ENCODE measurements around the gene PHACTR1. TPM values are rescaled to one million over a fixed set of nuclear protein-coding genes. Genes with fewer than 3 reads are reported as not detected.
"Not testable (repeated sequence)": the region's sequence is repeated elsewhere in the genome, so short reads cannot be mapped to it uniquely, and the experiment has no call there.

PHACTR1 gene
- total and polyA plus RNA-seq, 2 donors (not counting 1 experiment from before 2014, with no cell fraction given) = 0.60 to 1.2 TPM

- no peak for TF ChIP-seq EZH2 (IDR thresholded peaks at IDR 0.05; ENCODE audit: low read length, missing control alignments)
- TF ChIP-seq CTCF (conservative IDR thresholded peaks at IDR 0.05 in 1 of 2, IDR thresholded peaks at IDR 0.05 in 1 of 2; ENCODE audit: low read depth in 1 of 2, low read length in 2 of 2) = no peak
These were observed 599.3 kb downstream of the PHACTR1 start for GRCh38 chr6:13315896-13316295.

DNA sequence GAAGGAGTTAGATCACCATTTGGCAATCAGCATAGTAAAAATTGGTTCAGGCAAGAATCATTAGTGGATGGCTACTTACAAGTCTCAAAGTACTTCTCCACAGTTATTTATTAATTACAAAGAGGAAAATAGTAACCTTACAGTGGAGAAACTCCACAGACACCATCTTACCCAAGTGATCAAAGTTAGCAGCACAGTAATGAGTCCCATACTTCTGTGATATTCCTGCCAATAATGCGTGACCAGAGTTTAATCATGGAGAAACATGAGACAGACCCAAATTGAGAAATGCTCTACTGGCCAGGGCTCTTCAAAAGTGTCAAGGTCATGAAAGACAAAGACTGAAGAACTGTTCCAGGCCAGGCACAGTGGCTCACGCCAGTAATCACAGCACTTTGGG, 602.3 kb downstream of the PHACTR1 start:
- Histone ChIP-seq H3K36me3 (ENCODE audit: control insufficient read depth, insufficient read depth, low read length) (peaks cover 10% of the 10 kb centered on the region), H3K4me2 (ENCODE audit: extremely low read depth, insufficient read depth, low read length) (no peak overlapping the region), H3K27me3 (ENCODE audit: control insufficient read depth, insufficient read depth, low read length) (no peaks in the 10 kb centered on the region), H3K9me3 (ENCODE audit: control insufficient read depth, insufficient read depth, low read depth, low read length) (no peaks in the 10 kb centered on the region), H3K4me1 (ENCODE audit: control insufficient read depth, extremely low read depth, insufficient read depth, low read length) (no peaks in the 10 kb centered on the region), H3K27ac (ENCODE audit: insufficient read depth, low read length) (no peak overlapping the region), H3K9ac (ENCODE audit: insufficient read depth, low read length) (no peak overlapping the region), H2AFZ (ENCODE audit: low read length) (no peak overlapping the region), H4K20me1 (ENCODE audit: control insufficient read depth, extremely low read depth, insufficient read depth, low read length) (no peaks in the 10 kb centered on the region), H3K4me3 (replicated peaks in 1 of 4; ENCODE audit: control extremely low read depth in 1 of 4, insufficient read depth in 1 of 4, low read depth in 3 of 4, low read length in 4 of 4) (no peak overlapping the region), H3K79me2 (ENCODE audit: control insufficient read depth, insufficient read depth, low read length) (no peaks in the 10 kb centered on the region)
- no peak for DNase-seq (ENCODE audit: low read depth in 2 of 2)
- no peak for TF ChIP-seq CTCF (conservative IDR thresholded peaks at IDR 0.05 in 1 of 2, IDR thresholded peaks at IDR 0.05 in 1 of 2; ENCODE audit: low read depth in 1 of 2, low read length in 2 of 2)
- no peak for TF ChIP-seq EZH2 (IDR thresholded peaks at IDR 0.05; ENCODE audit: low read length, missing control alignments)

More at GRCh38 chr6:13315896-13316295, 599.3 kb downstream of the PHACTR1 start:
- Histone ChIP-seq H3K4me2 (ENCODE audit: extremely low read depth, insufficient read depth, low read length) (no peak overlapping the region), H3K27me3 (ENCODE audit: control insufficient read depth, insufficient read depth, low read length) (no peaks in the 10 kb centered on the region), H3K9ac (ENCODE audit: insufficient read depth, low read length) (no peak overlapping the region), H4K20me1 (ENCODE audit: control insufficient read depth, extremely low read depth, insufficient read depth, low read length) (no peaks in the 10 kb centered on the region), H3K36me3 (ENCODE audit: control insufficient read depth, insufficient read depth, low read length) (peaks cover 10% of the 10 kb centered on the region), H2AFZ (ENCODE audit: low read length) (no peak overlapping the region), H3K4me3 (replicated peaks in 1 of 4; ENCODE audit: control extremely low read depth in 1 of 4, insufficient read depth in 1 of 4, low read depth in 3 of 4, low read length in 4 of 4) (no peak overlapping the region), H3K27ac (ENCODE audit: insufficient read depth, low read length) (no peak overlapping the region), H3K4me1 (ENCODE audit: control insufficient read depth, extremely low read depth, insufficient read depth, low read length) (no peaks in the 10 kb centered on the region), H3K79me2 (ENCODE audit: control insufficient read depth, insufficient read depth, low read length) (no peaks in the 10 kb centered on the region), H3K9me3 (ENCODE audit: control insufficient read depth, insufficient read depth, low read depth, low read length) (no peaks in the 10 kb centered on the region)
- DNase-seq (ENCODE audit: low read depth in 2 of 2) = no peak

- TF ChIP-seq EZH2 (IDR thresholded peaks at IDR 0.05; ENCODE audit: low read length, missing control alignments) (no peak), CTCF (conservative IDR thresholded peaks at IDR 0.05 in 1 of 2, IDR thresholded peaks at IDR 0.05 in 1 of 2; ENCODE audit: low read depth in 1 of 2, low read length in 2 of 2) (no peak)
These were observed 603.5 kb downstream of the PHACTR1 start for GRCh38 chr6:13319891-13320564.

DNA sequence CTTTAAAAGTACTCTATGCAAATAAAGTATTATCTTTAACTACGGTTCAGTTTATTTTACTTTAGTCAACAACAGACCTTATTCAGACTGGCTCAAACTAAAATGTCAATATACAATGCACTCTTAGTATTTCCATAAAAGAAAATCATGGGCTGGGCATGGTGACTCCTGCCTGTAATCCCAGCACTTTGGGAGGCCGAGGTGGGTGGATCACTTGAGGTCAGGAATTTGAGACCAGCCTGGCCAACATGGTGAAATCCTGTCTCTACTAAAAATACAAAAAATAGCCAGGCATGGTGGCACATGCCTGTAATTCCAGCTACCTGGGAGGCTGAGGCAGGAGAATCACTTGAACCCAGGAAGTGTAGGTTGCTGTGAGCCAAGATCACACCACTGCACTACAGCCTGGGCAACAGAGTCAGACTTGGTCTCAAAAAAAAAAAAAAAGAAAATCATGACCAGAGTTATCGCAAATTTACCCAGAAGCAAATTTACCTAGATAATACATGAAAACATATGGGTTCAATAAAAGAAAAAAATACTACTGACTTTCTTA, 609.5 kb downstream of the PHACTR1 start:
- H3K9me3 ChIP-seq (ENCODE audit: control insufficient read depth, insufficient read depth, low read depth, low read length); H3K4me1 ChIP-seq (ENCODE audit: control insufficient read depth, extremely low read depth, insufficient read depth, low read length); H3K79me2 ChIP-seq (ENCODE audit: control insufficient read depth, insufficient read depth, low read length); H3K36me3 ChIP-seq (ENCODE audit: control insufficient read depth, insufficient read depth, low read length); H3K9ac ChIP-seq (ENCODE audit: insufficient read depth, low read length); H3K27ac ChIP-seq (ENCODE audit: insufficient read depth, low read length); H2AFZ ChIP-seq (ENCODE audit: low read length); DNase-seq (ENCODE audit: low read depth in 2 of 2); H4K20me1 ChIP-seq (ENCODE audit: control insufficient read depth, extremely low read depth, insufficient read depth, low read length); H3K4me2 ChIP-seq (ENCODE audit: extremely low read depth, insufficient read depth, low read length); H3K27me3 ChIP-seq (ENCODE audit: control insufficient read depth, insufficient read depth, low read length); H3K4me3 ChIP-seq (replicated peaks in 1 of 4; ENCODE audit: control extremely low read depth in 1 of 4, insufficient read depth in 1 of 4, low read depth in 3 of 4, low read length in 4 of 4): not testable (repeated sequence)

More at GRCh38 chr6:13319891-13320564, 603.5 kb downstream of the PHACTR1 start:
- Histone ChIP-seq H3K4me1 (ENCODE audit: control insufficient read depth, extremely low read depth, insufficient read depth, low read length) (no peaks in the 10 kb centered on the region), H3K27me3 (ENCODE audit: control insufficient read depth, insufficient read depth, low read length) (no peaks in the 10 kb centered on the region), H3K9me3 (ENCODE audit: control insufficient read depth, insufficient read depth, low read depth, low read length) (no peaks in the 10 kb centered on the region), H3K79me2 (ENCODE audit: control insufficient read depth, insufficient read depth, low read length) (no peaks in the 10 kb centered on the region), H3K9ac (ENCODE audit: insufficient read depth, low read length) (no peak overlapping the region), H3K36me3 (ENCODE audit: control insufficient read depth, insufficient read depth, low read length) (peaks cover 10% of the 10 kb centered on the region), H2AFZ (ENCODE audit: low read length) (no peak overlapping the region), H3K4me3 (replicated peaks in 1 of 4; ENCODE audit: control extremely low read depth in 1 of 4, insufficient read depth in 1 of 4, low read depth in 3 of 4, low read length in 4 of 4) (no peak overlapping the region), H3K4me2 (ENCODE audit: extremely low read depth, insufficient read depth, low read length) (no peak overlapping the region), H3K27ac (ENCODE audit: insufficient read depth, low read length) (no peak overlapping the region), H4K20me1 (ENCODE audit: control insufficient read depth, extremely low read depth, insufficient read depth, low read length) (no peaks in the 10 kb centered on the region)
- DNase-seq (ENCODE audit: low read depth in 2 of 2) = no peak

Measured in fibroblast of lung (primary cell).